HG02798 (cell line): ENCODE data around the gene TRIM28.
"Not testable (repeated sequence)": the region's sequence is repeated elsewhere in the genome, so short reads cannot be mapped to it uniquely, and the experiment has no call there.

Experiments
- ATAC-seq: cut with Tn5 transposase; IDR thresholded peaks from one replicate; pipeline ENCODE4 v1.9.1; 2021; ENCODE audit warnings: mild to moderate bottlenecking; ENCODE audit not compliant: unreplicated experiment, poor library complexity

The TRIM28 gene

GRCh38 chr19:58572818-58573657 lies 29.2 kb downstream of the TRIM28 start, which contains the start of gene MZF1:
MZF1 (minus strand) TSS chr19:58573335; CDS start chr19:58571389, 1,946 bp downstream.
- peak; percentile 65 for ATAC-seq

- no peak for ATAC-seq
Observed at GRCh38 chr19:58573658-58574164, 29.8 kb downstream of the TRIM28 start.

GRCh38 chr19:58575183-58576041 lies 31.5 kb downstream of the TRIM28 start:
- peak; percentile 42 for ATAC-seq

GRCh38 chr19:58577581-58577980 lies 33.7 kb downstream of the TRIM28 start:
- ATAC-seq = not testable (repeated sequence)

- no peak for ATAC-seq
Observed at GRCh38 chr19:58578012-58578925, 34.4 kb downstream of the TRIM28 start.

GRCh38 chr19:58579473-58580142 lies 35.7 kb downstream of the TRIM28 start:
- ATAC-seq = no peak

- peak; percentile 76 for ATAC-seq
Observed at GRCh38 chr19:58581227-58582141, 37.6 kb downstream of the TRIM28 start.

GRCh38 chr19:58582985-58583384 lies 39.1 kb downstream of the TRIM28 start:
- ATAC-seq = no peak

- ATAC-seq = no peak
Observed at GRCh38 chr19:58584498-58585441, 40.9 kb downstream of the TRIM28 start.

- no peak for ATAC-seq
Observed at GRCh38 chr19:58585442-58586132, 41.7 kb downstream of the TRIM28 start.

- no peak for ATAC-seq
Observed at GRCh38 chr19:58586133-58586765, 42.4 kb downstream of the TRIM28 start.
